IMR-90 (cell line): ENCODE data around the gene TMEM170A. TPM values are rescaled to one million over a fixed set of nuclear protein-coding genes. Genes with fewer than 3 reads are reported as not detected.

Experiments
- ATAC-seq: fragments of 200-7000 bp; cut with Tn5 transposase; 2 replicates; pipeline ENCODE4 v1.9.1; 2020; ENCODE audit warnings: low read depth, mild to moderate bottlenecking, moderate library complexity
- BruUV-seq: library from RNA; stranded (reverse); fragments of 400-500 nt; replicated peaks from 2 replicates; lab custom pipeline; 2021; lab: Mats Ljungman, UMichigan
- CTCF ChIA-PET: fragments of 300-600 bp; formaldehyde crosslinking; extraction: SDS; loops from one replicate; lab custom pipeline; 2021; ENCODE audit warnings: antibody characterized with exemption; lab: Yijun Ruan, JAX
- POLR2A ChIA-PET: fragments of 300-600 bp; sonication (Branson Sonifier 250); formaldehyde crosslinking; loops from one replicate; lab custom pipeline; 2022; ENCODE audit warnings: antibody characterized with exemption; ENCODE audit not compliant: unreplicated experiment; lab: Charles Lee
- DNase-seq: peaks from one replicate; pipeline ENCODE4 v3.0.0; 2013
- H2AFZ ChIP-seq: replicated peaks from 2 replicates; pipeline ENCODE3; 2013; ENCODE audit warnings: low read length, mild to moderate bottlenecking; ENCODE audit not compliant: poor library complexity
- H2AK5ac ChIP-seq: 2 replicates; pipeline ENCODE4 v1.6.1; 2013; ENCODE audit warnings: low read depth, low read length, inconsistent platforms
- H2AK9ac ChIP-seq: replicated peaks from 2 replicates; pipeline ENCODE3; 2013; ENCODE audit warnings: mild to moderate bottlenecking, low read depth, low read length, moderate library complexity; ENCODE audit not compliant: poor library complexity
- H2BK120ac ChIP-seq: 2 replicates; pipeline ENCODE4 v1.6.1; 2013; ENCODE audit warnings: low read depth, low read length, inconsistent platforms
- H2BK15ac ChIP-seq: 3 replicates; pipeline ENCODE4 v1.6.1; 2013; ENCODE audit warnings: low read depth, low read length, inconsistent platforms
- H2BK20ac ChIP-seq: 2 replicates; pipeline ENCODE4 v1.6.1; 2013; ENCODE audit warnings: low read depth, mild to moderate bottlenecking, inconsistent platforms, low read length, moderate library complexity
- H2BK5ac ChIP-seq: 2 replicates; pipeline ENCODE4 v1.6.1; 2013; ENCODE audit warnings: mild to moderate bottlenecking, low read depth, low read length, inconsistent platforms; ENCODE audit not compliant: poor library complexity, severe bottlenecking
- H3K14ac ChIP-seq: replicated peaks from 2 replicates; pipeline ENCODE4 v1.6.1; 2013; ENCODE audit warnings: low read depth, low read length, inconsistent platforms
- H3K18ac ChIP-seq: 2 replicates; pipeline ENCODE4 v1.6.1; 2013; ENCODE audit warnings: low read depth, low read length, control low read depth
- H3K23ac ChIP-seq: 2 replicates; pipeline ENCODE4 v1.6.1; 2013; ENCODE audit warnings: low read depth, low read length, inconsistent platforms
- H3K27ac ChIP-seq: 2 replicates; pipeline ENCODE4 v1.5.1; 2013; ENCODE audit warnings: mild to moderate bottlenecking, control low read depth, low read length; ENCODE audit not compliant: insufficient read depth
- H3K27me3 ChIP-seq: 2 replicates; pipeline ENCODE4 v1.6.1; 2013; ENCODE audit warnings: low read length; ENCODE audit not compliant: control insufficient read depth, insufficient read depth
- H3K36me3 ChIP-seq: 2 replicates; pipeline ENCODE4 v1.6.1; 2013; ENCODE audit warnings: low read length, mixed read lengths; ENCODE audit not compliant: control insufficient read depth, insufficient read depth
- H3K4ac ChIP-seq: 2 replicates; pipeline ENCODE4 v1.6.1; 2013; ENCODE audit warnings: low read depth, low read length, inconsistent platforms
- H3K4me1 ChIP-seq: 2 replicates; pipeline ENCODE4 v1.6.1; 2013; ENCODE audit warnings: low read length, mixed read lengths; ENCODE audit not compliant: control insufficient read depth, insufficient read depth
- H3K4me2 ChIP-seq: 2 replicates; pipeline ENCODE4 v1.6.1; 2013; ENCODE audit warnings: low read depth, mild to moderate bottlenecking, control low read depth, low read length, moderate library complexity
- H3K4me3 ChIP-seq: 2 replicates; pipeline ENCODE4 v1.5.1; 2013; ENCODE audit warnings: low read depth, mild to moderate bottlenecking, control low read depth, low read length, moderate library complexity; ENCODE audit not compliant: insufficient read depth
- H3K56ac ChIP-seq: 2 replicates; pipeline ENCODE4 v1.6.1; 2013; ENCODE audit warnings: low read length, inconsistent platforms; ENCODE audit not compliant: insufficient read depth; ENCODE audit errors: extremely low read depth
- H3K79me1 ChIP-seq, 2 experiments: 2 replicates each; pipeline ENCODE4 v1.6.1; 2013; ENCODE audit warnings: low read length in 2 of 2, inconsistent platforms in 1 of 2, low read depth in 1 of 2
- H3K9ac ChIP-seq: 2 replicates; pipeline ENCODE4 v1.6.1; 2013; ENCODE audit warnings: low read depth, low read length, control low read depth
- H3K9me1 ChIP-seq: 2 replicates; pipeline ENCODE4 v1.6.1; 2013; ENCODE audit warnings: low read length, inconsistent platforms; ENCODE audit not compliant: insufficient read depth
- H3K9me3 ChIP-seq: 2 replicates; pipeline ENCODE4 v1.6.1; 2013; ENCODE audit warnings: low read length; ENCODE audit not compliant: control insufficient read depth, insufficient read depth
- H4K20me1 ChIP-seq: 2 replicates; pipeline ENCODE4 v1.6.1; 2013; ENCODE audit warnings: low read length, inconsistent platforms; ENCODE audit not compliant: insufficient read depth
- H4K5ac ChIP-seq: 2 replicates; pipeline ENCODE4 v1.6.1; 2013; ENCODE audit warnings: mild to moderate bottlenecking, low read depth, low read length, control low read depth
- H4K8ac ChIP-seq, 2 experiments: 2 replicates each; pipeline ENCODE4 v1.6.1; 2013; ENCODE audit warnings: low read depth in 2 of 2, low read length in 2 of 2, control low read depth in 1 of 2, inconsistent platforms in 1 of 2
- H4K91ac ChIP-seq: 2 replicates; pipeline ENCODE4 v1.6.1; 2013; ENCODE audit warnings: low read depth, low read length, inconsistent platforms; ENCODE audit not compliant: insufficient read depth
- BHLHE40 ChIP-seq: fragments of 150-350 bp; IDR thresholded peaks from 2 replicates; pipeline ENCODE4 v1.6.1; 2016; ENCODE audit warnings: mild to moderate bottlenecking, low read depth, low read length
- MAZ ChIP-seq: IDR thresholded peaks from 2 replicates; pipeline ENCODE4 v1.6.1; 2012; ENCODE audit warnings: low read depth, mild to moderate bottlenecking, low read length, improper control_type of control experiment, moderate library complexity, borderline replicate concordance
- MXI1 ChIP-seq: IDR thresholded peaks from 2 replicates; pipeline ENCODE4 v1.6.1; 2012; ENCODE audit warnings: low read depth, mild to moderate bottlenecking, low read length, moderate library complexity, borderline replicate concordance
- RAD21 ChIP-seq: IDR thresholded peaks from 2 replicates; pipeline ENCODE4 v1.6.1; 2012; ENCODE audit warnings: low read length, improper control_type of control experiment
- RCOR1 ChIP-seq: IDR thresholded peaks from 2 replicates; pipeline ENCODE4 v1.6.1; 2012; ENCODE audit warnings: mild to moderate bottlenecking, low read length, improper control_type of control experiment; ENCODE audit not compliant: insufficient replicate concordance
- USF2 ChIP-seq: fragments of 150-350 bp; IDR thresholded peaks from 2 replicates; pipeline ENCODE4 v1.6.1; 2017; ENCODE audit warnings: mild to moderate bottlenecking, antibody characterized with exemption, low read length, low read depth
- WGBS, 2 experiments: methylation state at CpG; one replicate each; pipeline versions ENCODE4 v1.1.5 to v1.1.7; 2013; ENCODE audit warnings: missing lambda C conversion rate in 2 of 2; ENCODE audit not compliant: insufficient read length in 1 of 2; ENCODE audit errors: extremely low coverage in 2 of 2; 5-methylcytosine and 5-hydroxymethylcytosine counted together
- dilution Hi-C: fragments of 300-500 bp; cut with HindIII; formaldehyde crosslinking; loops from one replicate; pipeline ENCODE4 v1.14.3; 2018; ENCODE audit warnings: low sequenced_read_pairs; ENCODE audit not compliant: unreplicated experiment
- in situ Hi-C: fragments of 300-500 bp; cut with MboI; formaldehyde crosslinking; loops from 3 replicates; pipeline ENCODE4 v1.14.3; 2019; ENCODE audit warnings: low sequenced_read_pairs, inconsistent platforms, mixed read lengths
- intact Hi-C: fragments of 100-400 bp; cut with micrococcal nuclease; formaldehyde crosslinking; loops from 2 replicates; pipeline ENCODE4 v1.10.0; 2022
- polyA plus RNA-seq, 3 experiments: library from polyadenylated mRNA; depleted of rRNA; stranded (reverse); fragments of >200 nt; gene quantifications; 2 replicates each; pipeline ENCODE4 v1.2.3, GENCODE V29; 2012; ENCODE audit warnings: low replicate concordance in 1 of 3
- total RNA-seq: library from RNA; depleted of rRNA; stranded (reverse); fragments of >200 nt; gene quantifications from 2 replicates; pipeline ENCODE4 v1.2.3, GENCODE V29; 2012

The TMEM170A gene
- total and polyA plus RNA-seq, 2 of the 4 experiments (the other 2 are of a cell fraction), result 7.3 to 10.9 TPM

- Histone ChIP-seq H4K20me1 (peaks cover 47% of the 10 kb centered on the region), H2BK120ac (no peak overlapping the region), H2AFZ (no peak overlapping the region), H3K4me3 (no peak overlapping the region), H3K36me3 (no peaks in the 10 kb centered on the region), H2AK5ac (no peak overlapping the region), H3K23ac (no peak overlapping the region), H4K91ac (no peak overlapping the region), H3K27me3 (no peaks in the 10 kb centered on the region), H3K79me1 (peaks cover 36 to 86% of the 10 kb centered on the region in 2 experiments), H2AK9ac (no peak overlapping the region), H2BK15ac (no peak overlapping the region), H3K56ac (no peak overlapping the region), H3K4me2 (no peak overlapping the region), H3K9me1 (peaks cover 21% of the 10 kb centered on the region), H2BK20ac (no peak overlapping the region), H4K5ac (no peak overlapping the region), H3K14ac (no peak overlapping the region), H2BK5ac (no peak overlapping the region), H3K9me3 (no peaks in the 10 kb centered on the region), H3K18ac (no peak overlapping the region), H3K27ac (no peak overlapping the region), H3K4me1 (no peaks in the 10 kb centered on the region; the same call in 1 of the 2 replicates), H3K9ac (no peak overlapping the region), H3K4ac (no peak overlapping the region), H4K8ac (no peak overlapping the region)
- no TSS peak for BruUV-seq
- DNase-seq, result no peak
- WGBS, 2 experiments, result 83% methylated on average over 1 of the region's 5 CpGs; no CpG with 5 or more reads in 1 of the 2 experiments
- POLR2A ChIA-PET, result no interaction called here
- CTCF ChIA-PET, result interaction anchor here (1.1 kb wide), 1 partner anchor 80 kb away, joined by 8 read pairs; no protein-coding TSS in a partner anchor
- in situ Hi-C loops (no loop called here), dilution Hi-C loops (no loop called here), intact Hi-C loops (no loop called here)
- no peak for ATAC-seq
- TF ChIP-seq RCOR1, result no peak
- TF ChIP-seq MXI1, result no peak
- no peak for TF ChIP-seq USF2
- no peak for TF ChIP-seq RAD21
- no peak for TF ChIP-seq BHLHE40
- TF ChIP-seq MAZ, result no peak
These were observed 6.9 kb downstream of the TMEM170A start for GRCh38 chr16:75457485-75458021.
